LHCN-M2 (cell line): Measurements from ENCODE around the gene PATJ. TPM values are rescaled to one million over a fixed set of nuclear protein-coding genes. Genes with fewer than 3 reads are reported as not detected.
"Not testable (repeated sequence)": the region's sequence is repeated elsewhere in the genome, so short reads cannot be mapped to it uniquely, and the experiment has no call there.

Source experiments
- DNase-seq: peaks from one replicate; pipeline ENCODE4 v3.0.0-alpha.2; 2012; ENCODE audit warnings: low read depth
- total RNA-seq: library from RNA; depleted of rRNA; stranded (reverse); fragments of >200 nt; gene quantifications from 2 replicates; pipeline ENCODE4 v1.2.3, GENCODE V29; 2014; rRNA removed

PATJ gene
- total RNA-seq, 1 experiment from 2014 or later, result 1.6 TPM

- DNase-seq, result no peak
These were observed 464.9 kb downstream of the PATJ start for GRCh38 chr1:62207187-62207586.

- no peak for DNase-seq
These were observed 465.8 kb downstream of the PATJ start for GRCh38 chr1:62208087-62208486.

GRCh38 chr1:62208970-62209369, 466.7 kb downstream of the PATJ start:
- DNase-seq, result no peak

- DNase-seq, result peak; percentile 92
These were observed 467.8 kb downstream of the PATJ start for GRCh38 chr1:62209931-62210595.

GRCh38 chr1:62210960-62211359, 468.7 kb downstream of the PATJ start:
- DNase-seq, result peak; percentile 31

- DNase-seq, result no peak
These were observed 470.1 kb downstream of the PATJ start for GRCh38 chr1:62212411-62212810.

- no peak for DNase-seq
These were observed 471.0 kb downstream of the PATJ start for GRCh38 chr1:62213075-62213914.

GRCh38 chr1:62218604-62219003, 476.3 kb downstream of the PATJ start:
- peak; percentile 48 for DNase-seq

GRCh38 chr1:62220456-62220855, 478.2 kb downstream of the PATJ start:
- not testable (repeated sequence) for DNase-seq

GRCh38 chr1:62221171-62221570, 478.9 kb downstream of the PATJ start:
- no peak for DNase-seq

- no peak for DNase-seq
These were observed 480.0 kb downstream of the PATJ start for GRCh38 chr1:62222321-62222720.

- no peak for DNase-seq
These were observed 481.9 kb downstream of the PATJ start for GRCh38 chr1:62224182-62224581.

- no peak for DNase-seq
These were observed 485.2 kb downstream of the PATJ start for GRCh38 chr1:62227496-62227895.

Other genes starting within 250 kb of the PATJ start
- 60.2 and 61.9 TPM in 2 replicates for gene TM2D1, start 17.3 kb upstream of the PATJ start, total RNA-seq